ENCODE data around the gene MTA1.

The MTA1 gene

GRCh38 chr14:105389976-105390848 lies 29.4 kb upstream of the MTA1 start:
- DNase-seq: peak; percentile 9
- TF ChIP-seq EZH2phosphoT487 (IDR thresholded peaks at IDR 0.05; ENCODE audit: low read length): no peak
- no peaks in the 10 kb centered on the region for H3K27me3 ChIP-seq (replicated peaks; ENCODE audit: insufficient read depth, low read length)
- H4K20me1 ChIP-seq (ENCODE audit: insufficient read depth, low read length): no peaks in the 10 kb centered on the region
- no peak overlapping the region for H3K4me2 ChIP-seq (ENCODE audit: low read depth, low read length)
- H3K9ac ChIP-seq (ENCODE audit: low read length): no peak overlapping the region
- H3F3A ChIP-seq (ENCODE audit: insufficient read depth, low read length): no peaks in the 10 kb centered on the region
- no peaks in the 10 kb centered on the region for H3K9me3 ChIP-seq (replicated peaks; ENCODE audit: insufficient read depth, low read length)
- no peaks in the 10 kb centered on the region for H3K79me2 ChIP-seq (ENCODE audit: low read length)
- H3K4me1 ChIP-seq (ENCODE audit: low read length): no peaks in the 10 kb centered on the region
- H3K9me2 ChIP-seq (replicated peaks; ENCODE audit: insufficient read depth, low read length): no peaks in the 10 kb centered on the region
- H3K36me3 ChIP-seq (replicated peaks; ENCODE audit: insufficient read depth, low read length): no peaks in the 10 kb centered on the region
- no peak overlapping the region for H2AFZ ChIP-seq (ENCODE audit: low read length)
- H3K27ac ChIP-seq (ENCODE audit: low read length): no peak overlapping the region
- no peak overlapping the region for H3K4me3 ChIP-seq (ENCODE audit: low read length)

- H3K4me1 ChIP-seq (ENCODE audit: low read length): no peaks in the 10 kb centered on the region
- no peak overlapping the region for H3K9ac ChIP-seq (ENCODE audit: low read length)
- no peak for DNase-seq
Observed at GRCh38 chr14:105390849-105391500, 28.7 kb upstream of the MTA1 start.

GRCh38 chr14:105391541-105391940 lies 28.1 kb upstream of the MTA1 start:
- no peaks in the 10 kb centered on the region for H3K9me2 ChIP-seq (replicated peaks; ENCODE audit: insufficient read depth, low read length)
- no peaks in the 10 kb centered on the region for H3K9me3 ChIP-seq (replicated peaks; ENCODE audit: insufficient read depth, low read length)
- no peaks in the 10 kb centered on the region for H4K20me1 ChIP-seq (ENCODE audit: insufficient read depth, low read length)
- no peak overlapping the region for H3K9ac ChIP-seq (ENCODE audit: low read length)
- H3K4me1 ChIP-seq (ENCODE audit: low read length): no peaks in the 10 kb centered on the region
- no peak overlapping the region for H2AFZ ChIP-seq (ENCODE audit: low read length)
- H3K79me2 ChIP-seq (ENCODE audit: low read length): no peaks in the 10 kb centered on the region
- H3K4me2 ChIP-seq (ENCODE audit: low read depth, low read length): no peak overlapping the region
- TF ChIP-seq EZH2phosphoT487 (IDR thresholded peaks at IDR 0.05; ENCODE audit: low read length) (no peak), CTCF (IDR thresholded peaks at IDR 0.05; ENCODE audit: low read length) (no peak), EZH2 (optimal IDR thresholded peaks at IDR 0.05; ENCODE audit: low read depth, low read length) (no peak)
- H3F3A ChIP-seq (ENCODE audit: insufficient read depth, low read length): no peaks in the 10 kb centered on the region
- no peak overlapping the region for H3K27ac ChIP-seq (ENCODE audit: low read length)
- H3K36me3 ChIP-seq (replicated peaks; ENCODE audit: insufficient read depth, low read length): no peaks in the 10 kb centered on the region
- no peak overlapping the region for H3K4me3 ChIP-seq (ENCODE audit: low read length)
- no peak for DNase-seq
- no peaks in the 10 kb centered on the region for H3K27me3 ChIP-seq (replicated peaks; ENCODE audit: insufficient read depth, low read length)

More at GRCh38 chr14:105390849-105391500, 28.7 kb upstream of the MTA1 start:
- H3K27ac ChIP-seq (ENCODE audit: low read length): no peak overlapping the region
- no peaks in the 10 kb centered on the region for H3K27me3 ChIP-seq (replicated peaks; ENCODE audit: insufficient read depth, low read length)
- H3K4me3 ChIP-seq (ENCODE audit: low read length): no peak overlapping the region
- no peaks in the 10 kb centered on the region for H4K20me1 ChIP-seq (ENCODE audit: insufficient read depth, low read length)
- no peaks in the 10 kb centered on the region for H3K9me3 ChIP-seq (replicated peaks; ENCODE audit: insufficient read depth, low read length)
- no peak overlapping the region for H2AFZ ChIP-seq (ENCODE audit: low read length)
- H3K9me2 ChIP-seq (replicated peaks; ENCODE audit: insufficient read depth, low read length): no peaks in the 10 kb centered on the region
- no peaks in the 10 kb centered on the region for H3K79me2 ChIP-seq (ENCODE audit: low read length)
- H3F3A ChIP-seq (ENCODE audit: insufficient read depth, low read length): no peaks in the 10 kb centered on the region
- no peaks in the 10 kb centered on the region for H3K36me3 ChIP-seq (replicated peaks; ENCODE audit: insufficient read depth, low read length)
- H3K4me2 ChIP-seq (ENCODE audit: low read depth, low read length): no peak overlapping the region
- TF ChIP-seq EZH2 (optimal IDR thresholded peaks at IDR 0.05; ENCODE audit: low read depth, low read length) (no peak), EZH2phosphoT487 (IDR thresholded peaks at IDR 0.05; ENCODE audit: low read length) (no peak), CTCF (IDR thresholded peaks at IDR 0.05; ENCODE audit: low read length) (no peak)

Measured in MM.1S (cell line).